Fibroblast of peridontal ligament (primary cell): ENCODE results near the gene DNAJC19.
"Not testable (repeated sequence)": the region's sequence is repeated elsewhere in the genome, so short reads cannot be mapped to it uniquely, and the experiment has no call there.

Experiments
- DNase-seq: peaks from one replicate; pipeline ENCODE4 v3.0.0-alpha.2; 2010; ENCODE audit errors: extremely low read depth

Gene DNAJC19

DNA sequence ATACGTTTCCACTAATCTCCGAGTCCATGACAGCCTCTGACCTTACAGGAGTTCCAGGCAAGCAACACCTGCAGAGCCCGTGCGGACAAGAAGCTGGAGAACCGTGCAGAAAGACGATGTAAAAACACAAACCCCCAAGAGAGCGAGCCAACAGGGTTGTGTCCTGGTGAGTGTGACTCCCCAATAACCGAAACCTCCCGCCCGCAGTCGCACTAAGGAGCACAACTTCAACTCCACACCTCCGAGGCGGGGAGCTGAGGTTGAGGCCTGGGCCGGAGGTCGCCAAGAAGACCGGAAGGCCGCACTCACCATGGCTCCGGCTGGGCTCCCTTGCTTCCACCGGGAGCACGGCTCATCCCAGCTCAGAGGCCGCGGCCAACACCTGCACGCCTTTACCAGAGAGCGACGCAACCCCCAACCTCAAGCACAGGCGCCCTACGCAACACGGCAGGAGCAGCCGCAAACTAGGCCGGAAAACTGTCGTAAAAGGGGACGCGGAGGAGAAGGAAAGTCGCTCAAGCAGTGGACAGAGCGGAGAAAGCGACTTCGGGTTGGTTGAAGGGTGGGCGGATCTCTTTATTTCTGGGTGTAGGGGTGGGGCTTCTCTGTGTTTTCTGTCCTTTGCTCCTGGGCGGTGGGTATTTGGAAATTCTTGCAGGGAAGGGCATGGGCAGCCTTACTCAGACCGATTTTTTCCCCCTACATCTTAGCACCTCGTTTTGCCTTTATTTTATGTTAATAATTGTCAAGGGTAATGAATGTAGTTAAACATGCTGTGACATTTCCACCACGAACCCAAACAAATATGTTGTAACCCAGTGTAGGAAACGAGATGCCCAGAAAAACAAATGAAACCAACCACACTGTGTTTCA lies at the start of gene DNAJC19:
Gene DNAJC19 (minus strand): TSS at position 446 of the 873 bp plus-strand sequence. CDS start 134 bp downstream, at position 312.
- DNase-seq = peak; percentile 96

DNA sequence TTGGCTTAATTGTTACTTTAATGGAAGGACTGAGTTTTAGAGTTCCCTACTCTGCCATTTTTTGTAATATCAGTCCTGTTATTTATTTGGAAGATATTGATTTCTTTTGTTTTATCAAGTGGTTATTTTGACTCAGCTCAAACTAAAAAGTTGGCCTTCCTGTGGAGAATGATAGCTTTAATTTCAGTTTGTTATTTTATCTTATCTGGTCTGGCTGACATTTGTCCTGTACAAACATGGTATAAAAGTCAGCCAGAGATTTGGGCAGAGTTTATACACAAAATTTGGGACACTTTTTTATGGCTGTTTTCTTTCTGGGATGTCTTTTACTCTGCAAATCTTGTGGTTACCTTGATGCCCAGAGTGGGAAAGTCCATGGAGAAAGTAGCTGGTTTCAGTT lies 41.4 kb upstream of the DNAJC19 start:
- no peak for DNase-seq

DNA sequence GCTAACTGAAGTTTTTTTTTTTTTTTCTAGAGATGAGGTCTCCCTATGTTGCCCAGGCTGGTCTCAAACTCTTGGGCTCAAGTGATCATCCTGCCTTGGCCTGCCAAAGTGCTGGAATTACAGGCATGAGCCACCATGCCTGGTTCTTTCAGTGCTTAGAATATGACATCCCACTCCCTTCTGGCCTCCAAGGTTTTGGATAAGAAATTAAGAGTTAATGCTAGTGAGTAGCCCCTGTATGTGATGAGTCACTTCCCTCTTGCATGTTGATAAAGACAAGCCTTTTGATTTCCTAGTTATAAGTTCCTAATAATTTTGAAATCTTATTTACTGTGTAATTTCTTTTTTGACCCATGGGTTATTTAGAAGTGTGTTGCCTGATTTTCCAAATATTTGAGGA lies 35.7 kb upstream of the DNAJC19 start:
- no peak for DNase-seq

DNA sequence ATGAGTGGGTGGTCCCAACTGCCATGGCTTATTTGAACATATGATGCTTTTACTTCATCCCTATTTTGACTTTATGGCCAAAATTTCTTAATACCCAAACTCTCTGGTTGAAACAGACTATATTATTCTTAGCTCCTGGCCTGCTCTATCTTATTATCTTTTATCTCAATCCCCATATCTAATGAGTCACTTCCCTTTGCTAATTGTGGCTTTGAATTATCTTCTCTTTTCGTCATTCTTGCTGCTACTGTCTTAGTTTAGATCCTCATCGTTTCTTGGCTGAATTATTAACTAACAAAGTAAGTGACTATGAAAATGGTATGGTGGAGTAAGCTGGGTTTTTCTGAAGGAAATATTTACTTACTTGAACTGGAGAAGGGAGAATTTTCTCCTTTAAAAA lies 28.2 kb upstream of the DNAJC19 start:
- DNase-seq = no peak

DNA sequence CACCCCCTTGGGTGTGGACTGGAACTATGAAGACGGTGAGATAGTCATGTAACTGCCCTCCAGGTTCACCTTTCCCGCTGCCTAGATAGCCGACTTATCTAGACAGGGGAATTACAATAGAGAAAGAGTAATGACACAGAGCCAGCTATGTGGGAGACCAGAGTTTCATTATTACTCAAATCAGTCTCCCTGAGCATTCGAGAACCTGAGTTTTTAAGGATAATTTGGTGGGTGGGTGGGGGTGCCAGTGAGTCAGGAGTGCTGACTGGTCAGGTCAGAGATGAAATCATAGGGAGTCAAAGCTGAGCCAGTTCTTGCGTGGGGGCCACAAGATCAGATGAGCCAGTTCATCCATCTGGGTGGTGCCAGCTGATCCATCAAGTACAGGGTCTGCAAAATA lies 19.7 kb upstream of the DNAJC19 start:
- no peak for DNase-seq

DNA sequence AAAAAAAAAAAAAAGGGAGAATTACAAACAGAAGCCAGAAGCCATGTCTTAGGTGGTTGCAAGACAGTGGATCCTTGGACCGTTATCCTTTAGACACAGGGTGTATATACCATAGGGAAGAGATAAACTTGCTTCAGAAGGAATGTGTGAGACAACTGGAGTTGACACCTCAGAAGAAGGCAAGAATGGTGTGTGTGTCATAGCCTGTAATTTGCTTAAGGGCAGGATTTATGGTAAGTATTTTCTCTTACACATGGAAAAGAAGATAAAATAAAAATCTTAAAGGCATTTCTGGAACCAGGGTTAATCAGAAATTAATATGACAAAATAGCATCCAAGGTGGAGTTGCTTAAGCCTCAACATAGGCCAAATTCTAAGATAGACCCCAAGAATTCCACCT lies 19.3 kb upstream of the DNAJC19 start:
- DNase-seq = no peak

DNA sequence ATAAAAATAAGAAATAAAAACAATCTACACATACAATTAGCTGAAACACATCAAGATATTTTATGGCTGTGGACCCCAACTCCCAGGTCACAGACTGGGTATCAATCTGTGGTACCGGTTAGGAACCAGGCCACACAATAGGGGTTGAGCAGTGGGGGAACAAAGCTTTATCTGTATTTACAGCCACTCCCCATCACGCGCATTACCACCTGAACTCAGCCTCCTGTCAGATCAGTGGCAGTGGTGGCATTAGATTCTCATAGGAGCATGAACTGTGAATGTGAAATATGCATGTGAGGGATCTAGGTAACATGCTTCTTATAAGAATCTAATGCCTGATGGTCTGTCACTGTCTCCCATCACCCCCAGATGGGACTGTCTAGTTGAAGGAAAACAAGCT lies 17.7 kb upstream of the DNAJC19 start:
- no peak for DNase-seq

DNA sequence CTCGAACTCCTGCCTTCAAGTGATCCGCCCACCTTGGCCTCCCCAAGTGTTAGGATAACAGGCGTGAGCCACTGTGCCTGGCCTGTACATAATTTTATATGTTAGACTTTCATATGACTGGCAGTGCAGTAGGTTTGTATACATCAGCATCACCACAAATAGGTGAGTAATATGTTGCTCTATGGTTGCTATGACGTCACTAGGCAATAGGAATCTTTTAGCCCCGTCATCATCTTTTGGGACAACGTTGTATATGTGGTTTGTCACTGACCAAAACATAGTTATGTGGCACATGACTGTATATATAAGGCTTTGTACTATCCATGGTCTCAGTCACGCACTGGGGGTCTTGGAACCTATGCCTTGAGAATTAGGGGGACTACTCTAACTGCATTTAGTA lies 17.0 kb upstream of the DNAJC19 start:
- DNase-seq = no peak

DNA sequence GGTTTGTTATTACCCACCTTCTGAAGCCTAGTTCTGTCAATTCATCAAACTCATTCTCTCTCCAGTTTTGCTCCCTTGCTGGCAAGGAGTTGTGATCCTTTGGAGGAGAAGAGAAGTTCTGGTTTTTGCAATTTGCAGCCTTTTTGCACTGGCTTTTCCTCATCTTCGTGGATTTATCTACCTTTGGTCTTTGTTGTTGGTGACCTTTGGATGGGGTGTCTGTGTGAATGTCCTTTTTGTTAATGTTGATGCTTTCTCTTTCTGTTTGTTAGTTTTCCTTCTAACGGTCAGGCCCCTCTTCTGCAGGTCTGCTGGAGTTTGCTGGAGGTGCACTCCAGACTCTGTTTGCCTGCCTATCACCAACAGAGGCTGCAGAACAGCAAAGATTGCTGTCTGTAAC lies 13.9 kb upstream of the DNAJC19 start:
- not testable (repeated sequence) for DNase-seq

DNA sequence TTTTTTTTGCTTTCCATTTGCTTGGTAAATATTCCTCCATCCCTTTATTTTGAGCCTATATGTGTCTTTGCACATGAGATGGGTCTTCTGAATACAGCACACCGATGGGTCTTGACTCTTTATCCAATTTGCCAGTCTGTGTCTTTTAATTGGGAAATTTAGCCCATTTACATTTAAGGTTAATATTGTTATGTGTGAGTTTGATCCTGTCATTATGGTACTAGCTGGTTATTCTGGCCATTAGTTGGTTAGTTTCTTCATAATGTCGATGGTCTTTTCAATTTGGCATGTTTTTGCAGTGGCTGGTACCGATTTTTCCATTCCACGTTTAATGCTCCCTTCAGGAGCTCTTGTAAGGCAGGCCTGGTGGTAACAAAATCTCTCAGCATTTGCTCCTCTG lies 12.8 kb upstream of the DNAJC19 start:
- not testable (repeated sequence) for DNase-seq

DNA sequence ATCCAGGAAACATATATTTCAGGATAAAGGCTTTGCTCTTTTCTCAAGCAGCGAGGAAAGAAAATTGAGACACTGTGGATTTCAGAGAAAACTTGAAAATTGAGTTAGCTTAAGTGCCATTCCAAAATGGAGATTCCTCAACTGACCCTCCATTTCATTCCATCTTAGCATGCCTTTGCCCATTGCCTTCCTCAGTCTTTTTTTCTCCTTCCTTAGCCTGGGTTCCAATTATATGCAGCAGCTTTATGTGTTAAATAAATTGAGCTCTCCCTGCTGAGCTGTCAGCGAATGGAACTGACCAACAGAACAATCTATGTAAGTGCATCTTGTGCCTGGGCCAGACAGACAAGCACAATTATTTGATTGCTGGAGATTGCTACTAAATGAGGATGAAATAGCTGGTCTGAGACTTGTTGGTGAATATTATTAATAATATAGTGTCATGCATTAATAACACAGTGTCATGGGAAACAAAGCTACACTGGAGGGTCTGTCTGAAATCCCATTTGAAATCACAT lies 6.9 kb upstream of the DNAJC19 start:
- no peak for DNase-seq

DNA sequence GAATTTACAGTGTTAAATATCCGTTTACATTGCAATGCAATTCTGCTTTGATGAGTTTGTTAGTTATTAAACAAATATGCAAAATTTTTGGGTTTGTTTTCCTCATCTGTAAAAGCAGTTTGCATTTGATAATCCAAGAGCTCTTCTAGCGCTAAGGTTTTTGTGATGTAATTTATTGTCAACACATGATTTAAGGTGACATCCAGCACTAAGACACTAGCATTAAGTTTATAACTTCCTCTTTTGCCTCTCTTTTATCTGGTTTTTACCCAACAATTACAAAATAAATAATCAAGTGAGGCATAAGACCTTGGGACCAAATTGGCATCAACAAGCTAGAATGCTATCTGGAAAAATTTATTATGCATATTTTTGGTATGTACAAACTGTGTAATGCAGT lies 969 bp upstream of the DNAJC19 start:
- DNase-seq = no peak

DNA sequence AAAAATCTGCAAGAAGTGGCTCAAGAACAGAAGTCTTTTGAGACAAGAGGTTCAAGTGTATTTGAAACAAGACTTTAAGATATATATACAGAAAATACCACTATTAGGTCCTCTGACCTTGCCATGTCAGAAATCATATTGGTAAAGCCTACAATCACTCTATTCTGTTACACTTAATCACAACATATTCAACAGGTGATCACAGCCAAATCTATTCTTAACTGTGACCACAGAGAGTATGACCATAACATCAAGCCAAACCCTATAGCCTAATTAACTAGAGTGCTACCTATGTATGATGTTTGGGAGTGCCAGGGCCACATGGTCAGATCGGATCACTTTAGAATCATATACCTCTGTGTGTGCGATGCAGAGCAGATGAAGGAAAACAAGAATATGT lies 2.2 kb downstream of the DNAJC19 start:
- no peak for DNase-seq

DNA sequence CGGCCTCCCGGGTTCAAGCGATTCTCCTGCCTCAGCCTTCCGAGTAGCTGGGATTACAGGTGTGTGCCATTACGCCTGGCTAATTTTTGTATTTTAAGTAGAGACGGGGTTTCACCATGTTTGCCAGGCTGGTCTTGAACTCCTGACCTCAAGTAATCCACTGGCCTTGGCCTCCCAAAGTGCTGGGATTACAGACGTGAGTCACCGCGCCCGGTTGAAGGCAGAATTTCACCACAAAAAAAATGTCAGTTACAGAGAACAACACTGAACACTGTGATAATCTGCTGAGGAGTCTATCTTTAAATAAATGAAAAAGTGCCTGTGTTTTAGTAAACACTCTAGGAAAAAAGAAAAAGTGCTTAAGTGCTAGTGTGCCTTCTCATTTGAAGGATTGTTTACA lies 3.2 kb downstream of the DNAJC19 start:
- DNase-seq = not testable (repeated sequence)

DNA sequence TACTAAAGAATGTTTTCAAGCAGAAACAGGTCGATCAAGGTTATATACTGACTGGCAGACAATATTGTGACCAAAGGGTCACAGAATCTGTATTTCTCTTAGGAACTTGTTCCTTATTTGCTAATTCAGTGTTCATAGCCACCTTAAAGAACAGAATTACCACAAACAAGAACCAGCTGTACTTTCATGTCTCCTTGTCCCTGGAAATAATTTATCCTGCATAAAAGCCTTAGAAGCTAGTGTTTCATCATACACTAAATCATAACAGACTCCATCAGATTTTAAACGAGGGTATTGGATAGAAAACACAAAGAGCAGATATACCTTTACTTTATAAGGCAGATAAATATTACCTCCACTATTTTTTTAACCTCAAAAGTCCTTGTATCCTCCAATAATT lies 6.4 kb downstream of the DNAJC19 start:
- peak; percentile 53 for DNase-seq

DNA sequence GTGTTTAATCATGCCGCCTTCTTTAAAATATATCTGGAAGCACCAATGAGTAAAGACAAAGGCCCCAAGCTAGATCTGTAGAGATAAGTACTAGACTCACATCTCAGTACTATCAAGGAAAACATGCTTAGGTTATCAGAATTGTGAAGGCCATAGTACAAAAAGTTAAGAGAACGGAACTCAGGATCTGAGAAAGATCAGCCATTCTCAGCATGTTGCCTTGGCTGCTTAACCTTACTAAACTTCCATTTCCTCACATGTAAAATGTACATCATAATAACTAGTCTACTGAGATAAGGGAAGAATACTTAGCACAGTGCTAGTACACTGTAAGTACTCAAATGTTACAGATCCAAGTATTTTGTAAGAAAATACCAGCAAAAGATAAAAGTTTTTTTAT lies 7.6 kb downstream of the DNAJC19 start:
- DNase-seq = no peak

DNA sequence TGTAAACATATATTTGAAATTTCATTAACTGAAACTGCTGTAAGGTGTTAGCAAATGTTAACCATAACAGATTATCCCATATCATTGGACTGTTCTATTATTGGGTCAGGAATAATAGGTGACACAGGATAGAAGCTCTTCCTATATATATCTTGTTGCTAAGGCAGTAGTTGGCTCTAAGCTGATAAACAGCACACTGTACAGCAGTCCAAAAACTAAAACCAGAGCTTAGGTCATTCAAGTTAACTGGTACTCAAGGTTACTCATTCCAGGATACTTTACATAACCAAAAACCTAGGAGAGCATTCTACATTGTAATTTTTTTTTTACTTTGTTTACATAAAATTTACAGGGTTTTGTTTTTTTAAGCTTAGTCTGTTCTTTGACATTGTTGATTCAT lies 8.9 kb downstream of the DNAJC19 start:
- DNase-seq = peak; percentile 68

DNA sequence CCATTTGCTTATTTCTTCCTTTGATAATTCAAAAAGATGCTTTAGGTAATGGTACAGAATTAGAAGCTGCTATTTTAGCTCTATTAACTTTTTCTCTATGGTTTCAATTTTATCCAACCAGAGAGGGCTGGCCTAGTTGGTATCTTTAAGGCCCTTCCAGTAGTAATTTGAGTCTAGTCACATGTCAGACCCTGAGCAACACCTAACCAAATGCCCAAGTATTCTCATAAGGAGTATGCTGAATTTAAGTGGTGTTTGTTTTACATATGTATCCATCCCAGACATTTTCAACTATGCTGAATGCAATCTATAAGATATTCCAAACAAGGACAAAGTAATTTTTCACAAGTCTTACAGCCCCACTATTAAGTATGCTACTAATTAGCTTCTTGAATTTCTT lies 9.6 kb downstream of the DNAJC19 start:
- DNase-seq = no peak

DNA sequence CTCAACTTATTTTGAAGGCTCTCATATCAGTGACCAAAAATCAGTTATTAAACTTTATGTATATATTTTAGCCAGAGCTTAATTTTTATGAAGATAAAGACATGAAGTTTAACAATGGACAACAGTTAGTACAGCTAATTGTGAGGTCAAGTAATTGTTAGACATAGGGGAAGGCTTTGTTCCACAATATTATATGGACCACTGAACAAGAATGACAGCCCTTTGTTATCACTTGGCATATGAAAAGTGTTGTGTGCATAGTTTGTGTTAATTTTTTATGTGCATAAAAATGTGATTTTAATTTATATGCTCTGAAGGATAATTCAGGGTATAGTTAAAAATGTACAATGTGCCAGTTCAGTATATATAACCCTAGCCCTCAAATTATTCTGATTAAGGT lies 12.0 kb downstream of the DNAJC19 start:
- DNase-seq = no peak

DNA sequence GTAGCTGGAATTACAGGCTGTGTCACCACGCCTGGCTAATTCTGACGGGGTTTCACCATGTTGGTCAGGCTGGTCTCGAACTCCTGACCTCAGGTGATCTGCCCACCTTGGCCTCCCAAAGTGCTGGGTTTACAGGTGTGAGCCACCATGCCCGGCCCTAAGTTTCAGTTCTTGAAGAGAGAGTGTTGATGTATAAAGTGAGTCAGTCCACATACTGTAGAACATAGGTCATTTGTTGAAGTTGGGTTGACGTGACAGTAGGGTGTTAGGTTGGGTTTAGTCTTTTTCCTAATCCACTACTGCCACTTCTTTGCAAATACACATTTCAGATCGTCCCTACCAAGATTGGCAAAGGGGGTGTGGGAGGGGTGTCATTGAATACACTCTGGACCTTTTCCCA lies 15.2 kb downstream of the DNAJC19 start:
- no peak for DNase-seq

DNA sequence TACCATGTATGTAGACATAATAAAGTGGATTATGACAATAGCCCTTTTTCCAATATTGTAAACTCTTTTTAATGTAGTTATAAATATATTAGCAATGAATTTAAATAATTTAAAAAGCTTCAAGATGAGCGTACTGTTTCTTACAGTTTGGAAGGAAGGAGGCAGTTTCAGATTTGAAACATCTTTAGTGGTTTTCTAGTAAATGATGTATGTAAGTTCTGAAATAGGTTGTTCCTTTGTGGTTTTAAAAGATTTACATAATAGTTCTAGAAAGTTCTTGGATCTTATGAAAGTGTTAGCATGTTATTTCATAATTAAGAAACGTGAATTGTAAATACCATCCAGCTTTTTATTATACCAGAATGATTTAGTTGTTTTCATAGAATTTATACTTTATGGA lies 16.0 kb downstream of the DNAJC19 start:
- DNase-seq = no peak

DNA sequence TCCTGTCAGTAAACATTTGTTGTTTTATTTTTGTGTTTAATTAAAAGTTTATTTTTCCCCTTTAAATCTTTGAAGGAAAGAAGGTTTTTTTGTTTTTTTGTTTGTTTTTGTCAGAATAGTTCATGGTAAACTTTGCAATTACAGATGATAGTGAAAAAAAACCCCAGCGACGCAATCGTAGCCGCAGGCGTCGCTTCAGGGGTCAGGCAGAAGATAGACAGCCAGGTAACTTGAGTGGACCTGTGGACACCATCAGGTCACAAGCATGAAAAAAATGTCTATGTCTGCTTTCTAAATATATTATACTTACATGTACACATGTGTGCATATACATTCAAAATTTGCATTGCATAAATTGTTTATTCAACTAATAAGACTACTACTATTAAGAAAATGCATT lies 18.6 kb downstream of the DNAJC19 start:
- no peak for DNase-seq

DNA sequence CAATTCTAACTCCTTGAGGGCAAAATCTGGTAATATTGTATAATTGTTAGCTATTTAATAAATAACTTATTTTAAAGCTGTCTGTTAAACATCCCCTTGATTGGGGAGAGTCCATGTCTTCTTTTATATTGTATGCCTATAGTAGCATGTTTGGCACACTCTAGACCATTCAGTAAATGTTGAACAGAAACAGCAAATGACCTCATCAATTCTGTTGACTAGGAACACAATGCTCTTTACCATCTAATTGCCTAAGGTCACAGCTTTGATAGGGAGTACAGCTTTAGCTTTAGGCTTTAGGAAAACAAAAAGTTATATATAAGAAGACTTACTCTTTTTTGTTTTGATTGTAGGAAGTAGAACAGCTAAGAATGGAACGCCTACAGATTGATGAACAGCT lies 27.0 kb downstream of the DNAJC19 start:
- DNase-seq = no peak

DNA sequence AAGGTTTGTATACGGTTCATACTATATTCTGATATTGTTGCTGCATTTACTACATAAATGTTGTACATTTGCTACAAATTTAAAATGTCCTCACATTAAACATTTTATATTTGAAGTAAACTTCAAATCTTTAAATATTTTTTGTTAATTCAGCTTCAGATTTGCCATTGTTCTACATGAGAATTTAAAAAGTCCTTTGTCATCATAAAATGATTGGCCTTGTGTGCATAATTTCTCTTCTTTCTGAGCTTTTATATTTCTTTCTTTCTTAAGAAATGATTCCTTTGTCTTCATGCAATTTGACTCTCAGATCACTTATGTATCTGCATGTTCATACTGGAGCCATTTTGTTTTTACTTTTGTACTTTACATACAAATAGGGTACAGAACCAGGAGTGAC lies 28.0 kb downstream of the DNAJC19 start:
- no peak for DNase-seq
